Glutamatergic neuron (in vitro differentiated cells): ENCODE measurements around the gene CLDN7. TPM values are rescaled to one million over a fixed set of nuclear protein-coding genes. Genes with fewer than 3 reads are reported as not detected.

Experiments used
- DNase-seq: peaks from one replicate; pipeline ENCODE4 v3.0.0; 2022
- H3K27ac Mint-ChIP-seq: one replicate; pipeline ENCODE4 v1.8.0; 2020; ENCODE audit warnings: mild to moderate bottlenecking, mixed read lengths, inconsistent platforms; ENCODE audit not compliant: unreplicated experiment
- H3K27me3 Mint-ChIP-seq: one replicate; pipeline ENCODE4 v1.8.0; 2020; ENCODE audit warnings: mild to moderate bottlenecking, moderate library complexity, mixed read lengths, inconsistent platforms; ENCODE audit not compliant: unreplicated experiment
- H3K36me3 Mint-ChIP-seq: one replicate; pipeline ENCODE4 v1.8.0; 2020; ENCODE audit warnings: mild to moderate bottlenecking, mixed read lengths, inconsistent platforms; ENCODE audit not compliant: unreplicated experiment
- H3K4me1 Mint-ChIP-seq: one replicate; pipeline ENCODE4 v1.8.0; 2020; ENCODE audit warnings: mild to moderate bottlenecking, low read depth, mixed read lengths, inconsistent platforms; ENCODE audit not compliant: unreplicated experiment
- H3K4me3 Mint-ChIP-seq: one replicate; pipeline ENCODE4 v1.8.0; 2020; ENCODE audit warnings: mild to moderate bottlenecking, mixed read lengths, inconsistent platforms; ENCODE audit not compliant: unreplicated experiment
- H3K9me3 Mint-ChIP-seq: one replicate; pipeline ENCODE4 v1.8.0; 2020; ENCODE audit warnings: mild to moderate bottlenecking, moderate library complexity, mixed read lengths, inconsistent platforms; ENCODE audit not compliant: unreplicated experiment
- total RNA-seq: library from RNA; stranded (reverse); fragmentation: NEBNext Ultra II Directional; extraction: Animal tissue kit (Norgen Biotek cat#: 25700); gene quantifications from one replicate; pipeline ENCODE4 v1.2.1, GENCODE V29; 2021; ENCODE audit not compliant: unreplicated experiment
- TF ChIP-seq, protein P1 (sequence below): fragments of 200-600 bp; sonication (generic); IDR thresholded peaks from one replicate; pipeline ENCODE4 v1.5.0; 2021; ENCODE audit not compliant: partially characterized antibody, unreplicated experiment

Gene CLDN7
- total RNA-seq, 1 donor from 2014 or later: 0.44 TPM

GRCh38 chr17:7256766-7257456 is 5.4 kb downstream of the CLDN7 start:
- Mint-ChIP-seq H3K9me3 (peaks cover 8% of the 10 kb centered on the region), H3K4me1 (peaks cover 8% of the 10 kb centered on the region), H3K27ac (no peak overlapping the region), H3K4me3 (no peak overlapping the region), H3K36me3 (no peaks in the 10 kb centered on the region), H3K27me3 (peaks cover 8% of the 10 kb centered on the region)
- no peak for DNase-seq
- TF ChIP-seq, protein P1, sequence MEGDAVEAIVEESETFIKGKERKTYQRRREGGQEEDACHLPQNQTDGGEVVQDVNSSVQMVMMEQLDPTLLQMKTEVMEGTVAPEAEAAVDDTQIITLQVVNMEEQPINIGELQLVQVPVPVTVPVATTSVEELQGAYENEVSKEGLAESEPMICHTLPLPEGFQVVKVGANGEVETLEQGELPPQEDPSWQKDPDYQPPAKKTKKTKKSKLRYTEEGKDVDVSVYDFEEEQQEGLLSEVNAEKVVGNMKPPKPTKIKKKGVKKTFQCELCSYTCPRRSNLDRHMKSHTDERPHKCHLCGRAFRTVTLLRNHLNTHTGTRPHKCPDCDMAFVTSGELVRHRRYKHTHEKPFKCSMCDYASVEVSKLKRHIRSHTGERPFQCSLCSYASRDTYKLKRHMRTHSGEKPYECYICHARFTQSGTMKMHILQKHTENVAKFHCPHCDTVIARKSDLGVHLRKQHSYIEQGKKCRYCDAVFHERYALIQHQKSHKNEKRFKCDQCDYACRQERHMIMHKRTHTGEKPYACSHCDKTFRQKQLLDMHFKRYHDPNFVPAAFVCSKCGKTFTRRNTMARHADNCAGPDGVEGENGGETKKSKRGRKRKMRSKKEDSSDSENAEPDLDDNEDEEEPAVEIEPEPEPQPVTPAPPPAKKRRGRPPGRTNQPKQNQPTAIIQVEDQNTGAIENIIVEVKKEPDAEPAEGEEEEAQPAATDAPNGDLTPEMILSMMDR: no peak

- peaks cover 14% of the 10 kb centered on the region for H3K9me3 Mint-ChIP-seq
- DNase-seq: no peak
These were observed 7.8 kb downstream of the CLDN7 start for GRCh38 chr17:7254511-7254910.

GRCh38 chr17:7253082-7253481 is 9.2 kb downstream of the CLDN7 start:
- peaks cover 17% of the 10 kb centered on the region for H3K9me3 Mint-ChIP-seq
- peaks cover 26% of the 10 kb centered on the region for H3K4me1 Mint-ChIP-seq
- TF ChIP-seq, protein P1: no peak
- H3K4me3 Mint-ChIP-seq: peak overlapping the region; percentile 93
- no peak for DNase-seq
- no peaks in the 10 kb centered on the region for H3K36me3 Mint-ChIP-seq
- H3K27me3 Mint-ChIP-seq: peaks cover 13% of the 10 kb centered on the region
- H3K27ac Mint-ChIP-seq: peak overlapping the region; percentile 98

More at GRCh38 chr17:7254511-7254910, 7.8 kb downstream of the CLDN7 start:
- peaks cover 11% of the 10 kb centered on the region for H3K27me3 Mint-ChIP-seq
- H3K36me3 Mint-ChIP-seq: no peaks in the 10 kb centered on the region
- H3K4me1 Mint-ChIP-seq: peaks cover 16% of the 10 kb centered on the region
- peak overlapping the region; percentile 39 for H3K4me3 Mint-ChIP-seq
- no peak overlapping the region for H3K27ac Mint-ChIP-seq
- TF ChIP-seq, protein P1: no peak

DNA sequence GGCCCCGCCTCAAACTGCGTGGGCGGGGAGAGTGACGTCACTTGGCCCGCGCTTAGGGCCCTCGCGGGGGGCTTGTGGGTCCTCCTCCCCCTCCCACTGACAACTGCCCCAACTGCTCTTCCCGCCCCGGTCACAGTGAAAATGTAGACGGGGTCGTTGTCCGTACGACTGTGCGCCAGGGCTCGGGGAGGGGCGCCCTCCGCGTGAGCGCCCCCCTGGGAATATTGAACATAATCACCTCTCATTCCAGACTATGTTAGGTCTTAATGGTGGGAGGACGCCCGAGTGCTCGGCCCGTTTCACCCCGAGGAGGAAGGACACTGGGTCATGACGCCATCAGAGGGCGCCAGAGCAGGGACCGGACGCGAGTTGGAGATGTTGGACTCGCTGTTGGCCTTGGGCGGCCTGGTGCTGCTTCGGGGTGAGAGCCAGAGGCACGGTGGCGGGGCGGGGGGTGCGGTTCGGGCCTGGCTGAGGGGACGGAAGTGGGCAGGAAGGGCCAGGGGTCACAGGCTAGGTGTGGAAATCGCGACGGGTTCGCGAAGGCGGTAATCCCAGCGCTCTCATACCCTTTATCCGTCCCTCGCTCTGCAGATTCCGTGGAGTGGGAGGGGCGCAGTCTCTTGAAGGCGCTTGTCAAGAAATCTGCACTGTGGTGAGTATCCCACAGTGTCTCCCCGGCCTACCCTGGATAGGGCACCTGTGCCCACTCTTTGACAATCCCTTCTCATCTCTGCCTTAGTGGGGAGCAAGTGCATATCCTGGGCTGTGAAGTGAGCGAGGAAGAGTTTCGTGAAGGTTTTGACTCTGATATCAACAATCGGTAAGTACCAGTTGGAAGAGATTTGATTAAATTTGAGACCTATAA is 9.9 kb downstream of the CLDN7 start, which contains the start of gene ELP5:
ELP5 (plus strand) TSS at position 40 of the 868 bp plus-strand sequence; CDS start at position 376, 336 bp downstream.
- H3K4me3 Mint-ChIP-seq: peak within 1 kb of the TSS; percentile 97

More for the DNA sequence above, 9.9 kb downstream of the CLDN7 start, which contains the start of gene ELP5:
- DNase-seq: peak; percentile 98
- peaks cover 17% of the 10 kb centered on the region for H3K9me3 Mint-ChIP-seq
- H3K4me1 Mint-ChIP-seq: peaks cover 26% of the 10 kb centered on the region
- TF ChIP-seq, protein P1: peak; percentile 12
- H3K27ac Mint-ChIP-seq: peak within 1 kb of the TSS; percentile 99
- H3K27me3 Mint-ChIP-seq: peaks cover 13% of the 10 kb centered on the region
- H3K36me3 Mint-ChIP-seq: no peaks in the 10 kb centered on the region
